GM21723 (cell line): ENCODE results near the gene AP1G2.
"Not testable (repeated sequence)": the region's sequence is repeated elsewhere in the genome, so short reads cannot be mapped to it uniquely, and the experiment has no call there.

Experiments
- ATAC-seq: cut with Tn5 transposase; IDR thresholded peaks from one replicate; pipeline ENCODE4 v1.9.1; 2021; ENCODE audit warnings: mild to moderate bottlenecking, moderate library complexity; ENCODE audit not compliant: unreplicated experiment

The AP1G2 gene

GRCh38 chr14:23600322-23600707 is 32.7 kb upstream of the AP1G2 start:
- ATAC-seq, result no peak

- not testable (repeated sequence) for ATAC-seq
Measured at GRCh38 chr14:23594191-23594590, 26.6 kb upstream of the AP1G2 start.

GRCh38 chr14:23590198-23590597 is 22.6 kb upstream of the AP1G2 start:
- ATAC-seq, result no peak

GRCh38 chr14:23589606-23590005 is 22.0 kb upstream of the AP1G2 start:
- ATAC-seq, result no peak

GRCh38 chr14:23588884-23589598 is 21.4 kb upstream of the AP1G2 start:
- ATAC-seq, result peak; percentile 95

GRCh38 chr14:23584527-23585203 is 17.1 kb upstream of the AP1G2 start:
- ATAC-seq, result not testable (repeated sequence)

GRCh38 chr14:23583761-23584526 is 16.4 kb upstream of the AP1G2 start:
- not testable (repeated sequence) for ATAC-seq

GRCh38 chr14:23582906-23583760 is 15.5 kb upstream of the AP1G2 start:
- no peak for ATAC-seq

- no peak for ATAC-seq
Measured at GRCh38 chr14:23580948-23581281, 13.3 kb upstream of the AP1G2 start.

GRCh38 chr14:23580152-23580926 is 12.7 kb upstream of the AP1G2 start:
- no peak for ATAC-seq

GRCh38 chr14:23579739-23580138 is 12.1 kb upstream of the AP1G2 start:
- ATAC-seq, result no peak

GRCh38 chr14:23579311-23579630 is 11.7 kb upstream of the AP1G2 start:
- ATAC-seq, result no peak

- ATAC-seq, result no peak
Measured at GRCh38 chr14:23578560-23579310, 11.1 kb upstream of the AP1G2 start, which contains the start of gene JPH4. JPH4 (minus strand) TSS chr14:23578790; CDS start chr14:23577453, 1,337 bp downstream.

- ATAC-seq, result no peak
Measured at GRCh38 chr14:23577710-23578392, 10.3 kb upstream of the AP1G2 start.

GRCh38 chr14:23577004-23577681 is 9.6 kb upstream of the AP1G2 start:
- ATAC-seq, result no peak

- no peak for ATAC-seq
Measured at GRCh38 chr14:23573384-23574015, 5.9 kb upstream of the AP1G2 start.

GRCh38 chr14:23572836-23573235 is 5.2 kb upstream of the AP1G2 start:
- ATAC-seq, result no peak

- no peak for ATAC-seq
Measured at GRCh38 chr14:23572524-23572828, 4.9 kb upstream of the AP1G2 start.
